WTC11 (cell line): ENCODE data around the gene HDLBP. TPM values are rescaled to one million over a fixed set of nuclear protein-coding genes. Genes with fewer than 3 reads are reported as not detected.
"Not testable (repeated sequence)": the region's sequence is repeated elsewhere in the genome, so short reads cannot be mapped to it uniquely, and the experiment has no call there.

Source experiments
- ATAC-seq: fragments of 200-7000 bp; cut with Tn5 transposase; 2 replicates; pipeline ENCODE4 v1.10.0; 2021; ENCODE audit warnings: mild to moderate bottlenecking, moderate library complexity
- CTCF ChIA-PET: fragments of 300-600 bp; sonication (Branson Sonifier 250); formaldehyde crosslinking; loops from one replicate; lab custom pipeline; 2021; ENCODE audit warnings: antibody characterized with exemption; lab: Charles Lee
- POLR2A ChIA-PET: fragments of 350-600 bp; sonication (Branson Sonifier 250); formaldehyde crosslinking; loops from one replicate; lab custom pipeline; 2021; ENCODE audit warnings: antibody characterized with exemption; lab: Charles Lee
- DNase-seq: peaks from one replicate; pipeline ENCODE4 v3.0.0; 2021; ENCODE audit warnings: low spot score
- H3K27ac Mint-ChIP-seq: 2 replicates; pipeline ENCODE4 v1.8.0; 2021; ENCODE audit warnings: mixed read lengths
- H3K27me3 Mint-ChIP-seq: 2 replicates; pipeline ENCODE4 v1.8.0; 2021; ENCODE audit warnings: low read depth, mild to moderate bottlenecking, moderate library complexity, mixed read lengths
- H3K36me3 Mint-ChIP-seq: 2 replicates; pipeline ENCODE4 v1.8.0; 2021; ENCODE audit warnings: mixed read lengths
- H3K4me1 Mint-ChIP-seq: 2 replicates; pipeline ENCODE4 v1.8.0; 2022; ENCODE audit warnings: mixed read lengths
- H3K4me3 Mint-ChIP-seq: 2 replicates; pipeline ENCODE4 v1.8.0; 2021; ENCODE audit warnings: mild to moderate bottlenecking, moderate library complexity, mixed read lengths
- H3K9me3 Mint-ChIP-seq: 2 replicates; pipeline ENCODE4 v1.8.0; 2021; ENCODE audit warnings: mixed read lengths
- CDX4 ChIP-seq: fragments of 250-450 bp; sonication (Bioruptor Pico); IDR thresholded peaks from 2 replicates; pipeline ENCODE4 v1.9.0; 2021; ENCODE audit warnings: moderate library complexity, mild to moderate bottlenecking, inconsistent platforms, borderline replicate concordance
- CREM ChIP-seq: sonication (generic); formaldehyde crosslinking; IDR thresholded peaks from 2 replicates; pipeline ENCODE4 v1.8.1; 2022; ENCODE audit warnings: mild to moderate bottlenecking, missing genetic modification reagents, moderate library complexity
- CTCF ChIP-seq: fragments of 200-600 bp; IDR thresholded peaks from 2 replicates; pipeline ENCODE4 v1.8.0; 2022; ENCODE audit warnings: antibody characterized with exemption
- E2F1 ChIP-seq: sonication (generic); formaldehyde crosslinking; IDR thresholded peaks from 2 replicates; pipeline ENCODE4 v1.8.0; 2022; ENCODE audit warnings: mild to moderate bottlenecking, missing genetic modification reagents
- ELF4 ChIP-seq: sonication (generic); formaldehyde crosslinking; IDR thresholded peaks from 2 replicates; pipeline ENCODE4 v1.8.1; 2022; ENCODE audit warnings: low read depth, mild to moderate bottlenecking, moderate library complexity, missing genetic modification reagents
- ETV6 ChIP-seq: sonication (generic); formaldehyde crosslinking; IDR thresholded peaks from 2 replicates; pipeline ENCODE4 v1.8.1; 2022; ENCODE audit warnings: mild to moderate bottlenecking, missing genetic modification reagents
- FOXP4 ChIP-seq: sonication (generic); formaldehyde crosslinking; IDR thresholded peaks from 2 replicates; pipeline ENCODE4 v1.8.0; 2022; ENCODE audit warnings: mild to moderate bottlenecking, missing genetic modification reagents
- JAZF1 ChIP-seq: fragments of 250-450 bp; sonication (Bioruptor Pico); IDR thresholded peaks from 2 replicates; pipeline ENCODE4 v1.9.0; 2021; ENCODE audit warnings: moderate library complexity, mild to moderate bottlenecking, inconsistent platforms
- JUN ChIP-seq: sonication (generic); formaldehyde crosslinking; IDR thresholded peaks from 2 replicates; pipeline ENCODE4 v1.8.0; 2023; ENCODE audit warnings: mild to moderate bottlenecking, missing genetic modification reagents
- KAT7 ChIP-seq: sonication (generic); formaldehyde crosslinking; IDR thresholded peaks from 2 replicates; pipeline ENCODE4 v1.8.1; 2023; ENCODE audit warnings: missing genetic modification reagents, mild to moderate bottlenecking, borderline replicate concordance
- MXD4 ChIP-seq: fragments of 250-450 bp; sonication (Bioruptor Pico); IDR thresholded peaks from 2 replicates; pipeline ENCODE4 v1.8.0; 2021; ENCODE audit warnings: mild to moderate bottlenecking, moderate library complexity, borderline replicate concordance
- NFATC4 ChIP-seq: fragments of 250-450 bp; sonication (Bioruptor Pico); IDR thresholded peaks from 2 replicates; pipeline ENCODE4 v1.9.0; 2021; ENCODE audit warnings: mild to moderate bottlenecking
- PRRX2 ChIP-seq: fragments of 250-450 bp; sonication (Bioruptor Pico); IDR thresholded peaks from 2 replicates; pipeline ENCODE4 v1.8.0; 2021; ENCODE audit warnings: mild to moderate bottlenecking
- RELA ChIP-seq: sonication (generic); formaldehyde crosslinking; IDR thresholded peaks from 2 replicates; pipeline ENCODE4 v1.8.1; 2022; ENCODE audit warnings: missing genetic modification reagents, mild to moderate bottlenecking, borderline replicate concordance
- SMAD3 ChIP-seq: sonication (generic); formaldehyde crosslinking; IDR thresholded peaks from 2 replicates; pipeline ENCODE4 v1.8.0; 2022; ENCODE audit warnings: missing genetic modification reagents, mild to moderate bottlenecking, borderline replicate concordance
- SP1 ChIP-seq: sonication (generic); formaldehyde crosslinking; conservative IDR thresholded peaks from 2 replicates; pipeline ENCODE4 v1.8.1; 2022; ENCODE audit warnings: missing genetic modification reagents
- TCF7 ChIP-seq: sonication (generic); formaldehyde crosslinking; IDR thresholded peaks from 2 replicates; pipeline ENCODE4 v1.8.0; 2022; ENCODE audit warnings: mild to moderate bottlenecking, low read depth, missing genetic modification reagents, moderate library complexity
- USF2 ChIP-seq: sonication (generic); formaldehyde crosslinking; IDR thresholded peaks from 2 replicates; pipeline ENCODE4 v1.8.1; 2023; ENCODE audit warnings: mild to moderate bottlenecking, missing genetic modification reagents, moderate library complexity
- ZMAT4 ChIP-seq: fragments of 250-450 bp; sonication (Bioruptor Pico); IDR thresholded peaks from 2 replicates; pipeline ENCODE4 v1.9.0; 2021; ENCODE audit warnings: mild to moderate bottlenecking
- ZNF138 ChIP-seq: sonication (generic); formaldehyde crosslinking; conservative IDR thresholded peaks from 2 replicates; pipeline ENCODE4 v1.8.1; 2022; ENCODE audit warnings: mild to moderate bottlenecking, moderate library complexity, missing genetic modification reagents
- total RNA-seq: library from RNA; stranded (reverse); gene quantifications from 3 replicates; pipeline ENCODE4 v1.2.3, GENCODE V29; 2021

The HDLBP gene
- total RNA-seq, 1 experiment from 2014 or later: 368 TPM

GRCh38 chr2:241197947-241198346 is 117.5 kb downstream of the HDLBP start:
- POLR2A ChIA-PET: no interaction called here
- no peak overlapping the region for H3K4me3 Mint-ChIP-seq
- CTCF ChIA-PET: no interaction called here
- H3K27me3 Mint-ChIP-seq: no peaks in the 10 kb centered on the region
- no peaks in the 10 kb centered on the region for H3K9me3 Mint-ChIP-seq
- H3K4me1 Mint-ChIP-seq: 0 out of 2 replicates have a peak, but pooled peaks cover 3% of the 10 kb centered on the region
- H3K36me3 Mint-ChIP-seq: no peaks in the 10 kb centered on the region
- ATAC-seq (no peak), DNase-seq (no peak)
- no peak for TF ChIP-seq CDX4 (CRISPR knock-in tag)
- TF ChIP-seq JUN: no peak
- no peak for TF ChIP-seq ELF4 (CRISPR knock-in tag)
- TF ChIP-seq TCF7 (CRISPR knock-in tag): no peak
- TF ChIP-seq SP1 (CRISPR knock-in tag): no peak
- no peak for TF ChIP-seq USF2 (CRISPR knock-in tag)
- no peak for TF ChIP-seq SMAD3 (CRISPR knock-in tag)
- no peak for TF ChIP-seq FOXP4 (CRISPR knock-in tag)
- TF ChIP-seq RELA (CRISPR knock-in tag): no peak
- no peak for TF ChIP-seq ETV6 (CRISPR knock-in tag)
- no peak for TF ChIP-seq JAZF1 (CRISPR knock-in tag)
- no peak overlapping the region for H3K27ac Mint-ChIP-seq

GRCh38 chr2:241197246-241197645 is 118.2 kb downstream of the HDLBP start:
- H3K27me3 Mint-ChIP-seq, DNase-seq, H3K27ac Mint-ChIP-seq, H3K9me3 Mint-ChIP-seq, ATAC-seq, CTCF ChIA-PET, H3K4me3 Mint-ChIP-seq, H3K36me3 Mint-ChIP-seq, H3K4me1 Mint-ChIP-seq, POLR2A ChIA-PET: not testable (repeated sequence)

- ChIA-PET POLR2A (interaction anchor here (0.5 kb wide), 1 partner anchor 78 kb away, joined by 3 read pairs; no protein-coding TSS in a partner anchor), CTCF (no interaction called here)
These were observed 119.9 kb downstream of the HDLBP start for GRCh38 chr2:241195506-241196130.

More at GRCh38 chr2:241195506-241196130, 119.9 kb downstream of the HDLBP start:
- ATAC-seq: no peak
- H3K27me3 Mint-ChIP-seq: no peaks in the 10 kb centered on the region
- H3K27ac Mint-ChIP-seq: no peak overlapping the region; the same call in 1 of the 2 replicates
- no peaks in the 10 kb centered on the region for H3K9me3 Mint-ChIP-seq
- H3K4me1 Mint-ChIP-seq: 0 out of 2 replicates have a peak, but pooled peaks cover 3% of the 10 kb centered on the region
- H3K4me3 Mint-ChIP-seq: no peak overlapping the region
- no peak for DNase-seq
- H3K36me3 Mint-ChIP-seq: no peaks in the 10 kb centered on the region
- TF ChIP-seq E2F1 (no peak), PRRX2 (CRISPR knock-in tag) (no peak), MXD4 (CRISPR knock-in tag) (no peak), ZNF138 (CRISPR knock-in tag) (no peak), NFATC4 (CRISPR knock-in tag) (no peak), CREM (CRISPR knock-in tag) (no peak), ZMAT4 (CRISPR knock-in tag) (no peak), CTCF (no peak), KAT7 (no peak), USF2 (CRISPR knock-in tag) (no peak)
